Spleen (tissue), 7 donors: ENCODE data around the gene MED25.

Experiments
- CTCF ChIP-seq, 11 experiments: fragments of 200-600 bp in 7 of 11; fragments of 450-650 bp in 4 of 11; sonication (generic) in 4 of 11; IDR thresholded peaks in 8 of 11; conservative IDR thresholded peaks in 3 of 11; 1 replicate in 7 of 11; 2 replicates in 4 of 11; pipeline versions ENCODE4 v1.4.0 to v1.8.0; 2016 to 2021; ENCODE audit warnings: antibody characterized with exemption in 11 of 11, inconsistent platforms in 4 of 11, mild to moderate bottlenecking in 1 of 11
- POLR2A ChIP-seq, 3 donors: fragments of 450-650 bp; IDR thresholded peaks; one replicate each; pipeline ENCODE4 v1.5.1; 2017; ENCODE audit warnings: antibody characterized with exemption in 3 of 3, mild to moderate bottlenecking in 1 of 3
- POLR2AphosphoS5 ChIP-seq, 3 donors: sonication (generic); formaldehyde crosslinking; IDR thresholded peaks; one replicate each; pipeline ENCODE4 v1.5.1; 2017; ENCODE audit warnings: antibody characterized with exemption in 3 of 3
- donor health status: DM: no; HTN: no; CAD: no; lungs with moderate emphysema.
- donor health status: DM: no; HTN: no; CAD: no.
- donor health status: DM: no; HTN: no; CAD: no.

- TF ChIP-seq POLR2AphosphoS5 (IDR thresholded peaks at IDR 0.05) = no peak
- TF ChIP-seq CTCF (IDR thresholded peaks at IDR 0.05 in 8 of 11, conservative IDR thresholded peaks at IDR 0.05 in 3 of 11) = no peak
- TF ChIP-seq POLR2A (IDR thresholded peaks at IDR 0.05) = no peak
Observed at GRCh38 chr19:49883094-49883493, 65.0 kb downstream of the MED25 start.
